T follicular helper cell (primary cell): ENCODE data around the gene DNM3.
"Not testable (repeated sequence)": the region's sequence is repeated elsewhere in the genome, so short reads cannot be mapped to it uniquely, and the experiment has no call there.

ENCODE experiments used
- DNase-seq: peaks from one replicate; pipeline ENCODE4 v3.0.0-alpha.2; 2020; ENCODE audit warnings: low read depth

The DNM3 gene

GRCh38 chr1:172024944-172025738, 183.8 kb downstream of the DNM3 start:
- DNase-seq, result not testable (repeated sequence)

- DNase-seq, result no peak
Observed at GRCh38 chr1:172040466-172040865, 199.2 kb downstream of the DNM3 start.

- no peak for DNase-seq
Observed at GRCh38 chr1:172041102-172041501, 199.8 kb downstream of the DNM3 start.

DNA sequence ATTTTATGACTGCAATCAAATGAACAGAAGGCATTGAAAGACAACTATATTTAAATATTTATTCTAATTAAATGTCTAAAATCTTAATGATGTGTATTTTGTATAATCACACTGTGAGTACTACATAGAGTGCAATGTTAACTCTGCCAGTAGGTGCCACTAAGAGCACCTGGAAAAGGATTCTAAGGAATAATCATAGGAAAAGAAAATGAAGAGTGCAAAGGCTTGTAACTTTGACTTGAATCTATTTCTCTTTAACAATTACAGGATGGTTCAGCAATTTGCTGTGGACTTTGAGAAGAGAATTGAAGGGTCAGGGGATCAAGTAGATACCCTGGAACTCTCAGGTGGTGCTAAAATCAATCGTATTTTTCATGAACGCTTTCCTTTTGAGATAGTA, 200.4 kb downstream of the DNM3 start:
- no peak for DNase-seq

- DNase-seq, result no peak
Observed at GRCh38 chr1:172043900-172044299, 202.6 kb downstream of the DNM3 start.

- DNase-seq, result no peak
Observed at GRCh38 chr1:172051898-172052297, 210.6 kb downstream of the DNM3 start.

DNA sequence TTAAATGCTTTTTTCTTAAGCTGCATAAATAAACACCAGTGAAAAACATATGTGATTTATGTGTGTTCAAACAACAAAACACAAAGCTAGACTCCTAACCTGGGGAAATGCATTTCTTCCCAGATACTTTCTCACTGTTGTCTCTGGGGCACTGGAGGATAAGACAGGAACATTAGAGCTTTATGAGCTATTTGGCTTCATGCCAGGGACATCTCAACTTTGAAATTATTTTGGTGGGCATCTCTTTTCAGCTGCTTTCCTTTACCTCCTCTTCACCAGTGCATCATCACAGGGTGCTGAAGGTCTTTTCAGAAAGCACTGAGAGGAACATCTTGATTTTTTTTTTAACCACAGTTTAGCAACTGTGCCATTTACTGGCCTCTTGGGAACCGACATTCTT, 212.9 kb downstream of the DNM3 start:
- DNase-seq, result no peak

GRCh38 chr1:172055816-172056419, 214.6 kb downstream of the DNM3 start:
- DNase-seq, result not testable (repeated sequence)

DNA sequence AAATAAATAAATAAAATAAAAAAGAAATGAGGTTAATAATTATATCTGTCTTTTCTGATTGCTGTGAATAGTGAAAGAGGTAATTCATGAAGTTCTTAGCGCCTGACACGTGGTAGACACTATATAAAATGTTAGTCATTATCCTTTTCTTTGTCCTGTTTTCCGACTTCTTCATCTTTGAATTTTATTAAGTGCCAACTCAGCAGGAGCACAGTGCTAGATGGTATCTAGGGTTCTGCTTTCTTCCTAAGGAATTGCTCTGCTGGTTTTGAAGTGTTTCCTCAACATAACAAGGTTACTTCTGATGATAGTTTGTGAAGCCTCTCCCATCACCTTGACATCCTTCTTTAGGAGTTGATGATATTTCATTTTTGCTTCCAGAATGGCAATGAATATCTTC, 227.0 kb downstream of the DNM3 start:
- no peak for DNase-seq

DNA sequence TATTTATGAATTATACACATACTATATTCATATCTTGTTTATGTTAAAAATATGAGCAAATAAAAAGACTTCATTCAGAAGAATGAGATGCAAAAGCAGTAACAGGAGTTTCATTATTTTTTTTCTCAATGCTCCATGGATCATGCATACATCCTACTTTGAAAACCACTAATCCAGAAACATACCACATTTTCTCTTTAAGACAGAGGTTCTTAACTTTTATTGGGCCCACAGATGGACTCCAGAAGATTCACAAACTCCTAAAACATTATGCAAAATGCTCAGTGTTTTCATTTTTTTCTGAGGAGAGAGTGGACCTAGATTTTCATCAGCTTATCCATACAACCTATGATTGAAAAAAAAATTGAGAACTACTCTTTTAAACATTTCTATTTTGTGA, 227.8 kb downstream of the DNM3 start:
- no peak for DNase-seq

GRCh38 chr1:172069534-172069933, 228.2 kb downstream of the DNM3 start:
- DNase-seq, result no peak

DNA sequence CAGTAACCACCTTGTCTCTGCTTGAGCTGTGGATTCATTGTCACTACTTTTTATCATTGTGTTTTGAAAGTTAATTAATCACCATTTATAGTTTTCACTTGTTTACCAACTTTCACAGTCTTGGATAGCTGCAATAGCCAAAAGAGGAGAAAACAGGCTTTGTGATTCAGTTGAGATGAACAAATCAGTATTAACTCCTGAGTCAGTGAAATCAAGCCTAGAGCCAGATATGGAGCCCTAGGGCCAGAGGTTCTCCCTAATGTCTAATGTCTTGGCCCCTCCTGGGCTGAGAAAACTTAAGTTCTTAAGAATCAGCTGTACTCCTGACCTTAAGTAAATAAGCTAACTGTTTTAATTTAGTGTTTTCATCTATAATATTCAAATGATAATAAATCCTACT, 228.8 kb downstream of the DNM3 start:
- no peak for DNase-seq

- no peak for DNase-seq
Observed at GRCh38 chr1:172071746-172072145, 230.4 kb downstream of the DNM3 start.

DNA sequence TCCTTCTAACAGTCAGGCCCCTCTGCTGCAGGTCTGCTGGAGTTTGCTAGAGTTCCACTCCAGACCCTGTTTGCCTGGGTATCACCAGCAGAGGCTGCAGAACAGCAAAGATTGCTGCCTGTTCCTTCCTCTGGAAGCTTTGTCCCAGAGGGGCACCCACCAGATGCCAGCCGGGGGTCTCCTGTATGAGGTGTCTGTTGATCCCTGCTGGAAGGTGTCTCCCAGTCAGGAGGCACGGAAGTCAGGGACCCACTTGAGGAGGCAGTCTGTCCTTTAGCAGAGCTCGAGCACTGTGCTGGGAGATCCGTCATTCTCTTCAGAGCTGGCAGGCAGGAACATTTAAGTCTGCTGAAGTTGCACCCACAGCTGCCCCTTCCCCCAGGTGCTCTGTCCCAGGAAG, 238.6 kb downstream of the DNM3 start:
- not testable (repeated sequence) for DNase-seq

GRCh38 chr1:172083191-172083590, 241.9 kb downstream of the DNM3 start:
- DNase-seq, result no peak

- no peak for DNase-seq
Observed at GRCh38 chr1:172084876-172085275, 243.6 kb downstream of the DNM3 start.

- no peak for DNase-seq
Observed at GRCh38 chr1:172085317-172085716, 244.0 kb downstream of the DNM3 start.

- DNase-seq, result no peak
Observed at GRCh38 chr1:172086137-172086536, 244.8 kb downstream of the DNM3 start.

DNA sequence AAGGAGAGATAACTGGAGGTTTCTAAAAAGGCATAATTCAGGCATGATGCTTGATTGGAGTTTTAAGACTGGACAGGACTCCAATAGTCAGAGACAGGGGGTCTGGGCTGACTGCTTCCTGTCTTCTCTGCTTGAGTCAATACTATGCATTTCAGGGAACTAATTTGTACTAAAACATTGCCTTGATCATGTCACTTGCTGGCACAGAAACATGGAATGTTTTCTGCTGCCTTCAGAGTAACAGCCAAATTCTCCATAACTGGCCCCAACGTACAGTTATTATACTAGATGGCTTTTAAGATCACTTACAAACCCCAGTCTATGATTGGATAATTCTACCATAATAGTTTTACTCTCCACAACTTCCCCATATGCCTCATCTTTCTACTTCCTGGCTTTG, 247.0 kb downstream of the DNM3 start:
- no peak for DNase-seq

DNA sequence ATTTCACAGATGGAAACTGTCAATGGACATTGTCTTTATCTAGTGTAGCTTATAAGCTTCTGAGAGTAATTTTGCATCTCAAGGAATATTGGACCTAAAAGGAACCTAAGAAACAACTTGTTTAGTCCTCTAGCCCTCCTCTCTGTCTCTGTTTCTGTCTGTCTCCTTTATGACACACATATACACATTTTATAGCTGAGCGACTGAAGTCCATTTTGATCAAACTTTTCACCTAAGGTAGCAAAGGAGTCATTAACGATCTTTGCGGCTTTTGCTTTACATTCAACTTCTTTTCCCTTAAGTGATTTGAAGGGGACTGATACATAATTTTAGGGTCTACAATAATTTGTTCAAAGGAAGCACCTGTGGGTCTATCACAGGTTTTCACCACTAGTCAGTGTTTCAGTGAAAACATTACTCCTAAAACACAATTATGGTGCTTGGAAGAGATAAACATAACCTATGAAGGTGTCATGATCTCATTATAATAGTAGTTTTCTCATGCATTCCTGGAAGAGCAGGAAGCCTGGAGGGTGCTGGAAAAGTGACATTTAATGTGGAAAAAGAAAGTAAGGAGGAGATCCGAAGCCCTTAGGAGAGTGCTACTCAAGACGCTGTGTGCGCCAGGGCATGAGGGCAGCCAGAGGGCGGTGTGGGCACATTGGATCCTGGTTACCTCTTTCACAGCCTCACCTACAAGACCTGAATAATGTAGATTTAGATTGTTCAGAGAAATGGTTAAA, 248.6 kb downstream of the DNM3 start:
- DNase-seq, result peak; percentile 37

GRCh38 chr1:172090511-172090817, 249.2 kb downstream of the DNM3 start:
- DNase-seq, result no peak

DNA sequence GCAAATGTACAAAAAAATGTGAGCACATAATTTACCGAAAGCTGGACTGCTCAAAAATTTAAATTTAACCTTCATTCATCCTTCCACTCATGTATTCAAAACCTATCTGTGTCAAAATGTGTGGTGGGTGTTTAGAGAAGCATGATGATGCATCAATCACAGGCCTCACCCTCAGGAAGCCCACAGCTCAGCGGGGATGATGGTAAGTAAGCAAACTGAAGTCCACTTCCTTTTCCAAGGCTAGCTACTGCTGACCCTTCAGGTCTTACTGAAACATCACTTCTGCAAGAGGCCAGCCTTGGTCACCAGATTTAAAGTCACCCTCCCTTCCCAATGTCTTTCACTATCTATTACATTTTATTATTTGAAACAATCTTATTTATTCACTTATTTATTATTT, 254.5 kb downstream of the DNM3 start:
- no peak for DNase-seq

GRCh38 chr1:172105230-172105629, 263.9 kb downstream of the DNM3 start:
- DNase-seq, result no peak
